Memory B cell (primary cell): Measurements from ENCODE around the gene CATSPERB.
A peak's percentile ranks its signal among the peaks of the same experiment; 100 is the strongest.
"Not testable (repeated sequence)": the region's sequence is repeated elsewhere in the genome, so short reads cannot be mapped to it uniquely, and the experiment has no call there.

Experiments
- ATAC-seq: fragments of 150-1000 bp; cut with Tn5 transposase; 2 replicates; pipeline ENCODE4 v1.10.0; 2021; ENCODE audit warnings: low read depth, mild to moderate bottlenecking, moderate library complexity
- DNase-seq, 2 donors: peaks; one replicate each; pipeline ENCODE4 v3.0.0; 2022; ENCODE audit warnings: low spot score in 2 of 2
- H3K27ac Mint-ChIP-seq: one replicate; pipeline ENCODE4 v1.8.0; 2022; ENCODE audit warnings: mild to moderate bottlenecking, moderate library complexity, mixed read lengths
- H3K27me3 Mint-ChIP-seq: one replicate; pipeline ENCODE4 v1.8.0; 2022; ENCODE audit warnings: mixed read lengths
- H3K36me3 Mint-ChIP-seq: one replicate; pipeline ENCODE4 v1.8.0; 2022; ENCODE audit warnings: mild to moderate bottlenecking, mixed read lengths
- H3K4me1 Mint-ChIP-seq: one replicate; pipeline ENCODE4 v1.8.0; 2022; ENCODE audit warnings: mixed read lengths
- H3K4me3 Mint-ChIP-seq: one replicate; pipeline ENCODE4 v1.8.0; 2022; ENCODE audit warnings: mild to moderate bottlenecking, moderate library complexity, mixed read lengths
- H3K9me3 Mint-ChIP-seq: one replicate; pipeline ENCODE4 v1.8.0; 2022; ENCODE audit warnings: mixed read lengths

CATSPERB gene

GRCh38 chr14:91604611-91605010 is 127.3 kb downstream of the CATSPERB start:
- not testable (repeated sequence) for H3K27me3 Mint-ChIP-seq, H3K36me3 Mint-ChIP-seq, H3K4me1 Mint-ChIP-seq, DNase-seq, H3K9me3 Mint-ChIP-seq, H3K4me3 Mint-ChIP-seq, ATAC-seq, H3K27ac Mint-ChIP-seq

- H3K27me3 Mint-ChIP-seq = peaks cover 4% of the 10 kb centered on the region
- no peak for DNase-seq
- no peak for ATAC-seq
- H3K36me3 Mint-ChIP-seq = no peaks in the 10 kb centered on the region
- H3K4me3 Mint-ChIP-seq = no peak overlapping the region
- H3K4me1 Mint-ChIP-seq = no peaks in the 10 kb centered on the region
- H3K27ac Mint-ChIP-seq = no peak overlapping the region
- no peaks in the 10 kb centered on the region for H3K9me3 Mint-ChIP-seq
Observed at GRCh38 chr14:91599994-91600393, 131.9 kb downstream of the CATSPERB start.

- H3K36me3 Mint-ChIP-seq = peaks cover 2% of the 10 kb centered on the region
- peaks cover 6% of the 10 kb centered on the region for H3K9me3 Mint-ChIP-seq
- H3K27me3 Mint-ChIP-seq = peaks cover 3% of the 10 kb centered on the region
- no peak overlapping the region for H3K27ac Mint-ChIP-seq
- H3K4me3 Mint-ChIP-seq = no peak overlapping the region
- DNase-seq = no peak
- no peak for ATAC-seq
- H3K4me1 Mint-ChIP-seq = no peaks in the 10 kb centered on the region
Observed at GRCh38 chr14:91595736-91596135, 136.2 kb downstream of the CATSPERB start.

GRCh38 chr14:91593957-91594356 is 137.9 kb downstream of the CATSPERB start:
- H3K4me1 Mint-ChIP-seq, H3K4me3 Mint-ChIP-seq: not testable (repeated sequence)

GRCh38 chr14:91586410-91586809 is 145.5 kb downstream of the CATSPERB start:
- H3K27ac Mint-ChIP-seq = no peak overlapping the region
- no peak overlapping the region for H3K4me3 Mint-ChIP-seq
- no peak for DNase-seq

More at GRCh38 chr14:91593957-91594356, 137.9 kb downstream of the CATSPERB start:
- not testable (repeated sequence) for H3K27ac Mint-ChIP-seq, H3K36me3 Mint-ChIP-seq, ATAC-seq, DNase-seq, H3K27me3 Mint-ChIP-seq, H3K9me3 Mint-ChIP-seq

GRCh38 chr14:91585856-91586255 is 146.0 kb downstream of the CATSPERB start:
- DNase-seq = no peak
- Mint-ChIP-seq H3K4me1 (no peaks in the 10 kb centered on the region), H3K27ac (no peak overlapping the region), H3K36me3 (peaks cover 6% of the 10 kb centered on the region), H3K9me3 (peaks cover 11% of the 10 kb centered on the region), H3K27me3 (peaks cover 10% of the 10 kb centered on the region), H3K4me3 (no peak overlapping the region)
- ATAC-seq = no peak

More at GRCh38 chr14:91586410-91586809, 145.5 kb downstream of the CATSPERB start:
- Mint-ChIP-seq H3K36me3 (peaks cover 6% of the 10 kb centered on the region), H3K27me3 (peaks cover 10% of the 10 kb centered on the region), H3K4me1 (no peaks in the 10 kb centered on the region), H3K9me3 (peaks cover 11% of the 10 kb centered on the region)
- no peak for ATAC-seq

- peaks cover 11% of the 10 kb centered on the region for H3K27me3 Mint-ChIP-seq
- no peak overlapping the region for H3K27ac Mint-ChIP-seq
- no peaks in the 10 kb centered on the region for H3K4me1 Mint-ChIP-seq
- peaks cover 6% of the 10 kb centered on the region for H3K36me3 Mint-ChIP-seq
- ATAC-seq (no peak), DNase-seq (no peak)
- no peak overlapping the region for H3K4me3 Mint-ChIP-seq
- H3K9me3 Mint-ChIP-seq = peaks cover 11% of the 10 kb centered on the region
Observed at GRCh38 chr14:91582761-91583160, 149.1 kb downstream of the CATSPERB start.

- H3K27me3 Mint-ChIP-seq = peaks cover 11% of the 10 kb centered on the region
- peaks cover 7% of the 10 kb centered on the region for H3K9me3 Mint-ChIP-seq
- no peak overlapping the region for H3K27ac Mint-ChIP-seq
- DNase-seq (no peak), ATAC-seq (no peak)
- H3K4me1 Mint-ChIP-seq = no peaks in the 10 kb centered on the region
- H3K36me3 Mint-ChIP-seq = peaks cover 4% of the 10 kb centered on the region
- H3K4me3 Mint-ChIP-seq = no peak overlapping the region
Observed at GRCh38 chr14:91580876-91581577, 150.9 kb downstream of the CATSPERB start.

GRCh38 chr14:91577632-91578233 is 154.2 kb downstream of the CATSPERB start:
- no peak overlapping the region for H3K4me3 Mint-ChIP-seq
- no peak overlapping the region for H3K27ac Mint-ChIP-seq
- peaks cover 22% of the 10 kb centered on the region for H3K27me3 Mint-ChIP-seq
- no peak for ATAC-seq
- no peak for DNase-seq
- no peaks in the 10 kb centered on the region for H3K9me3 Mint-ChIP-seq
- peaks cover 14% of the 10 kb centered on the region for H3K4me1 Mint-ChIP-seq
- H3K36me3 Mint-ChIP-seq = no peaks in the 10 kb centered on the region

GRCh38 chr14:91575469-91576208 is 156.2 kb downstream of the CATSPERB start:
- H3K27me3 Mint-ChIP-seq = peaks cover 24% of the 10 kb centered on the region
- no peaks in the 10 kb centered on the region for H3K9me3 Mint-ChIP-seq

GRCh38 chr14:91573894-91574837 is 157.7 kb downstream of the CATSPERB start:
- peak; percentile 84 for ATAC-seq
- Mint-ChIP-seq H3K27me3 (peaks cover 24% of the 10 kb centered on the region), H3K4me3 (peak overlapping the region; percentile 84), H3K4me1 (peaks cover 14% of the 10 kb centered on the region), H3K9me3 (no peaks in the 10 kb centered on the region), H3K36me3 (peaks cover 2% of the 10 kb centered on the region), H3K27ac (peak overlapping the region; percentile 39)
- peak; percentile 42 to 49 for DNase-seq

More at GRCh38 chr14:91575469-91576208, 156.2 kb downstream of the CATSPERB start:
- ATAC-seq = no peak
- DNase-seq = no peak
- Mint-ChIP-seq H3K4me3 (no peak overlapping the region), H3K27ac (no peak overlapping the region), H3K36me3 (no peaks in the 10 kb centered on the region), H3K4me1 (peaks cover 14% of the 10 kb centered on the region)

- Mint-ChIP-seq H3K9me3 (no peaks in the 10 kb centered on the region), H3K4me1 (peaks cover 14% of the 10 kb centered on the region), H3K4me3 (peak overlapping the region; percentile 84), H3K27me3 (peaks cover 24% of the 10 kb centered on the region), H3K27ac (peak overlapping the region; percentile 35), H3K36me3 (peaks cover 2% of the 10 kb centered on the region)
- ATAC-seq = no peak
- no peak for DNase-seq
Observed at GRCh38 chr14:91573528-91573893, 158.4 kb downstream of the CATSPERB start.

GRCh38 chr14:91570021-91570420 is 161.9 kb downstream of the CATSPERB start:
- Mint-ChIP-seq H3K4me1 (peaks cover 14% of the 10 kb centered on the region), H3K27me3 (peaks cover 22% of the 10 kb centered on the region), H3K4me3 (no peak overlapping the region), H3K9me3 (no peaks in the 10 kb centered on the region), H3K27ac (no peak overlapping the region), H3K36me3 (peaks cover 2% of the 10 kb centered on the region)
- no peak for ATAC-seq
- DNase-seq = no peak
